Fibroblast of skin of left biceps (primary cell): ENCODE results near the gene ATP13A2.
"Not testable (repeated sequence)": the region's sequence is repeated elsewhere in the genome, so short reads cannot be mapped to it uniquely, and the experiment has no call there.

Experiments
- DNase-seq, 2 experiments: peaks; one replicate each; pipeline ENCODE4 v3.0.0-alpha.2; 2013; ENCODE audit warnings: low read depth in 2 of 2

The ATP13A2 gene

DNA sequence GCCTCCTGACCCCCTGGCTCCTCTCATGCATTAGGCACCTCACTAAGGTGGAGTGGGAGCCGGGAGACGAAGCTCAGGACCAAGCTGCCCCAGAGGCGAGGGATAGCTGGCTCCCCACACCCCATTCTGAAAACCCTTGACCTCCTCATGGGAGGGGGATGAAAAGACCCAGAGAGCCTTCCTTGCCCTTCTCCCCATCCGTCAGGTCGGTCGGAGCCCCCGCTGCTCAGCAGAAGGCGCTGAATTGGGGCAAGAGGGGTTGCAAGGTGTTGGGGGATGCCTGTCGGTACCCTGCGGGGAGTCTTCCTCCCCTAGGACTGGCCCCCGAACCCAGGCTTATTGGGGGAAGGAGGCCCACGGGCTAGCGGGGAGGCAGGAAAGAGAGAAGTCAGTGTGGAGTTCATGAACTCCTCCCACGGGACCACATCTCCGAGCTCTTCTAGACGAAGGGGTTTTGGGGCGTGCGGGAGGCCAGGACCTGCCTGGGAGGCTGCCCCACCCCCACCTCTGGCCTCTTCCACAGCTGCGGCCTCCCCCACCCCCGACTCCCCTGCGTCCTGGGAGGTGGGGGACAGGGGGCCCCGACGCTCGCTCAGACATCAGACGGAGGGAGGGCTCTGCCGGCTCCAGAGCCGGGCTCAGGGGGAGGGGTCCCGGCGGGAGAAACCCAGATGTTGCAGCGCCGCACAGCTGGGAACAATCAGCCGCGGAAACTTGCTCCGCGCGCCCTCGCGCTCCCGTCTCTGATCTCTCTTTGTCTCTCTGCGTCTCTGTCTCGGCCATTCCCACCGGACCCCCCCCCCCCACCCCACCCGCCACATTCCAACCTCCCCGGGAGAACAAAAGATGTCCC, 32.0 kb downstream of the ATP13A2 start:
- peak in 1 of 2 experiments; percentile 28 for DNase-seq

DNA sequence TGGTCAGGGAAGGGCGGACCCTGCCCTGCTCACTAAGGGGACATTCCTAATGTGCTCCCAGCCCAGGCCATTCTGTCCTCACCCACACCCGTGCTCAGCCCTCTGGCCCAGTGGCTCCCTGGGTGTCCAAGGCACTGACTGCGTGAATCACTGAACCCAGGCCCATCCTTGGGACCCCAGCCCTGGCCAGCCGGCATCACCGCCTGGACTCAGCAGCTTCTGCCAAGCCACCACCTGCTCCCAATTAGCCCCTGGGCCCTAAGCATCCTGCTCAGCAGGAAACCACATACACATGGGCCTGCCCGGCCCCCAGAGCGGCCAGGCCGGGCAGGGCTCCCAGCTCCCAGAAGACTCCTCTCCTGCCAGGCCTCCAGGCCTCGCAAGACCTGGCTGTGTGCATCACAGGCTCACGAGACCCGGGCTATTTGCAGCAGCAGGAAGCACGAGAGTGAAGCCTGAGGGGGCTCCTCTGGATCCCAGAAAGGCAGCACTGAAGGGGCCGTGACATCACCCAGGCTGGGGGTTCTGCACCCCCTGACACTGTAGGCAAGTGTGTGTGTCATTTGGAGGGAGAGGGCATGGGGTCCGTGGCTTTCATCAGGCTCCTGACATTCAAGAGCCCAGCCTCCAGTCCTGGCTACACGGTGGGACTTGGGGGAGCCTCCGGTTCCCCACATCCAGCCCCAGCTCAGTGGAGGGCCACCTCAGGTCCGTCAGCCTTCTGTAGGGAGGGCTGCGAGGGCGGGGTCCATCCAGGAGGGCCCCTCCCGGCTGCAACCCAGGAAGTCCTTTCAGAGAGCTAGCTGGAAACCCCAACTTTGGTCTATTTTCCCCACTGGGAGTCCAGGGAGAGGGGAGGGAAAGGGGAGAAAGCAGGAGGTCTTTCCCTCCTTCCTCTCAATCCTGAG, 32.9 kb downstream of the ATP13A2 start:
- peak; percentile 57 to 69 for DNase-seq

DNA sequence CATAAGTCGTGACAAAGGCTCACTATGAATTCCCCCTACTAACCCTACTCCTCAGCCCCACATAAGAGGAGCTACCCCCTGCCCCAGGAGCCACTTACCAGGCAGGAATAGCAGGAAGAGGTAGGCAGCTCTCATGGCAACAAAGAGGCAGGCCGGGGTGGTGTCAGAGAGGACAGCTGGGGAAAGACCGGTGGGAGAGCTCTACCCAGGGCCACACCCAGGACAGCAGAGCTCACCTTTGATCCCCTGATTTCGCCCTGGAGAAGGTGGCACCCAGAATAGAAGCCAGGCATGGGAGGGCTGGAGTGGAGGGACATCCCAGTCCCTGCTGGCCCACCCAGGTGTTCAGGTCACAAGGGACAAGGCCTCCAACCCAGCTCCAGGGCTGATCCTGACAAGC, 33.6 kb downstream of the ATP13A2 start:
- no peak for DNase-seq

DNA sequence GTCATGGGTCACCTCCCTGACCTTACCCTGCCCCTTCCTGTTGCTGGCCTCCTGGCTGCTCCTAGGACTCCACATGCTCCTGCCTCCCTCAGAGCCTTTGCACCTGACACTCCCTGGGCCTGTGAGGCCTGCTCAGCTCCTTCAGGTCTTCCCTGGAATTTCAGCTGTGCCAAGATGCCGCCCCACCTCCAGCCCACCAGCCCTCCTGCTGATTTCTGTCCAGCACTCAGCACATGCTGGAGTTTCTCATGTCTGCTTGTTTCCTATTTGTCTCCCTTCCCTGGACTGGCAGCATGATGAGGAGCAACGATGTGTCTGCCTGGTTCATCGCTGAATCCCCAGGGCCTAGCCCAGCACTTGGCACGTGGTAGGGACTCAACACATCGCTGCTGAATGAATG, 34.4 kb downstream of the ATP13A2 start:
- DNase-seq: no peak

DNA sequence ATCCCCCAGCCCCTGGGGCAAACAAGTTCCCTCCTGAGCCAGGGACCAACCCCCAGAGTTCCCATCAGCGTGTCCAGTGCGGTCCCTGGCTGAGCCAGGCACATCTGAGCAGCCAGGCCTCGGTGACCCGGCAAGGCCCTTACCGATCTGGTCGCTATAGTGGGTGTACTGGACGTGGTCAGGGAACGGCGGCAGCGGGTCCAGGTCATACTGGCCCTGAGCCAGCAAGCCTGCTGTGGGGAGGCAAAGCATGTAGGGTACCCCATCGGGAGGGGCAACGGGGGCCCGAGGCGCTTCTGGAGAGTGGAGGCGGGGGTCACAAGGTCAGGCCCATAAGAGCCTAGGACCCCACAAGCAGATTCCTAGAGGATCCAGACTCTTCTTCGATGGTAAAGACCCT, 34.8 kb downstream of the ATP13A2 start:
- DNase-seq: no peak

DNA sequence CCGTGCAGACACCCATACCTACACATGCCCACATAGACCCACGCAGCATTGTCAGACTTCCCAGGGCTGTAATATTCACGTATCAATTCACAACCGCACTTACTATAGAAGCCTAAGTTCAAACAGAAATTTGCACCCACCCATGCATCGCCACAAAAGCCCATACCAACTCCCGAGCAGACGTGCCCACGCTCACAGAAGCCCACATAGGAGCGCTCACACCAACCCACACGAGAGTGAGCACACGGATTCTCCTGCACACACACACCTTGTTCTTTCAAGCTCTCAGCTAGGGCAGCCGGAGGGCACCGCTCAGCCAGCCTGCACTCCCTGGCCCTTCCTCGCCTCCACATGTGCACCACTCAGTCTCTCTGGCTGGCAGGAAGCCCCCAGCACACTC, 35.9 kb downstream of the ATP13A2 start:
- no peak for DNase-seq

DNA sequence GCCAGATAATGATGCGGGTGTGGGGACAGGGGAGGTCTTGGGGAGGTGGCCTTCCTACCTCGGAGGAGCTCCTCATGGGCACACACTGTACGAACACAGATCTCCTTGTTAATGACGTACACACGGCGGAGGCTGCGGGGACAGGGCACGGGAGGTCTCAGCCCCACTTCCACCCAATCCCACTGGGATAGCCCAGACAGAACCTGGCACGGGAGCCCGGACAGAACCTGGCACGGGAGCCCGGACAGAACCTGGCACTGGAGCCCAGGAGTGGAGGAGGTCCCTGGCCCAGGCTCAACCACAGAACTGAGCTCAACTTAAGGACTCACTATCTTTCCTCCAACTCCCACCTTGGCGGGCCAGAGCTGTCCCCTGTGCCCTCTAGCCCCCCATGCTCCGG, 36.5 kb downstream of the ATP13A2 start:
- DNase-seq: no peak

DNA sequence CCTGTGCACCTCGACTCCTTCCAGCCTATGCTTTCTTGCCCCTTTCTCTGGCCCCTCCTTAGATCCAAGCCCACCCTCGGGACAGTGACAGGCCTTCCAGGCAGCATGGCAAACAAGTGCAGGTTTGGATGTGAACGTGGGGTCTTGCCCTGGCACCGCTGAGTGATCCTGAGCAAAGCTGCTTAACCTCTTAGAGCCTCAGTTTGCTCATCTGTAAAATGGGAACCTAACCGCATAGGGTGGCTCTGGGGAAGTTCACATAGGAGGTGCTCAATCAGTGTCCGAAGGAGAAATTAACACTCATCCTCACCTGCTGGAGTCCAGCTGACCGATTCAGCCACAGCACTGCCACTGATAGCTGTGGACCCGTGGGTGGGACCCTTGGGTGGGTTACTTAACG, 38.5 kb downstream of the ATP13A2 start:
- no peak for DNase-seq

DNA sequence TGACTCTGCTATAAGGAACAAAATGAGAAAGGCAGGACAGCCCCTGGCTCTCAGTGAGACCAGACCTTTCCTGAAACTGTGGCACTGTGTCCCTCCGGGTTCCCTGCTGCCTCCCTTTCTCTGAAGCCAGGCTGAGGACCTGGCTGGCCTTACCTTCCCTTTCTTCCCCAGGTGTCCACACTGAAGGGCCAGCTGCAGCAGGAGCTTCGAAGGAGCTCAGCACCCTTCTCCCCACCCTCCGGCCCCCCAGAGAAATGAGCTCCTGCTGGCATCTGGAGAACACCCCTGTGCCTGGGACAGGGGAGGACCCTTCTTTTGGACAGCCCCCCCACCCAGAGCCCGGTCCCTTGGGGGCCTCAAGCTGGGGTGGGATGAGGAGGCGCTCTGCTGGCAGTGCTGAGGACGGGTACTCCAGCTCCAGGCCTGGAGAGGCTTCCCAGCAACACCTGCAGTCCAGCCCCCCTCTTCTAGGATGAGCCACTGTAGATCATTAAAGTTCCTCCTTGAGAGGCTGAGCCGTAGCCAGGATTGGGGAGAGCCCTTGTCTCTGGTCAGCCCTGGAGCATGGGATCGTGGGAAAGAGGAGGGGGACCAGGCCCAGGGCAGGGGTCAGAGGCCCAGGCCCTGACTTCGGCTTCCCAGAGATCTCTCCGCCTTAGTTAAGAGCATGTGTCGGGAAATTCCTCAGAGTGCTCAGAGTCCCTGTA, 39.4 kb downstream of the ATP13A2 start:
- DNase-seq: no peak

DNA sequence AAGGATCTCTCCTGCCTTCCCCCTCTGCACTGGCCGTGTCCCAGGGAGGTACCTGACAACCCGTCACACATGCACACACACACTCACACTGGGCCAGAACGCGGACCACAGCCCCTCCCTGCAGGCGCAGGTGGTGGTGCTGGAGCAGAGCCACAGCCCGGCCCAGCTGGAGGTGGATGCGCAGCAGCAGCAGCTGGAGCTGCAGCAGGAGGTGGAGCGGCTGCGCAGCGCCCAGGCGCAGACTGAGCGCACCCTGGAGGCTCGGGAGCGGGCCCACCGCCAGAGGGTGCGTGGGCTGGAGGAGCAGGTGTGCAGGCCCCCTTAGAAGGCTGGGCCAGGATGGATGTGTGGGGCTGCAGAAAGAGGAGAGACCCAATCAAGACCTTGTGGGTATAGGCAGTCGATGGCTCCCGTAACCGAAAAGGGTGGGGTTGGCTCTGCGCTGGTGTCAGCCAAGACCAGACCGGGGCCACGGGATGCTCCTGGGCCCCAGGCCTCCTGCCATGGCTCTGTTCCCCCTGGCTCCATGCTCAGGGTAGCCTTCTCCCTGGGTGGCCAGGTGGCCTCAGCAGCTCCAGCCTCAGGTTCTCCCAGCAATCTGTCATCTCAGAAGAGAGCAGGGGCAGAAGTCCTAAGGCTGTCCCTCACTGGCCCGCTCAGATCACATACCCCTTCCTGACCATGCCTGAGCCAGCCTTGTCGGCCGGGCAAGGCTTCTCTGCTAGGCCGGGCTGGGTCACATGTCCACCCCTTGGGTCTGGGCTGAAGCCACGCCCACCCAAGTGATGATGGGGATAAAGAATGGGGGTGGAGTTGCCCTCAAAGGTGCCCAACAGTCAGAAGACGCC, 40.2 kb downstream of the ATP13A2 start:
- DNase-seq: no peak

DNA sequence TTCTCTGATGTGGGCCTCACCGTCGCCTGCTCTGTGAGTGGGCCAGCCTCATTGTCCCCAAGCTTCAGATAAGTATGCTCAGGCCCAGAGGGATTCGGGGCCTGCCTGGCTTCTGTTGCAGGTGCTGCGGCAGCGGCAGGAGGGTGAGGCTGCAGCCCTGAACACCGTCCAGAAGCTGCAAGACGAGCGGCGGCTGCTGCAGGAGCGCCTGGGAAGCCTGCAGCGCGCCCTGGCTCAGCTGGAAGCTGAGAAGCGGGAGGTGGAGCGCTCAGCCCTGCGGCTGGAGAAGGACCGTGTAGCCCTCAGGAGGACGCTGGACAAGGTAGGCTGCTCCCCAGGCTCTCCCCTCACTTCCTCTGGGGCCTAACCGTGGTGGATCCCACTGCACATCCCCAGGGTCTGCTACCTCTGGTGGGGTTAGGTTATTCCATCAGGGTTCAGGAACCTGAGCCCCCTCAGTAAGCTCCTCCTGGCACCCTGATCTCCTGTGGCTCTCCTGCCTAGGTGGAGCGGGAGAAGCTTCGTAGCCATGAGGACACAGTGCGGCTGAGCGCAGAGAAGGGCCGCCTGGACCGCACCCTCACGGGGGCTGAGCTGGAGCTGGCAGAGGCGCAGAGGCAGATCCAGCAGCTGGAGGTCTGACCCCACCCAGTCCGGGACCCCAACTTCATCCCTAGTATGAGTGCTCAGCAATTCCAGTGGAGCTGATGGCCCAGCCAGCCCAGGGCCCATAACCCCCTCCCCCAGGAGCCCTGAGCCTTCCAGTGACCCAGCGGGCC, 41.4 kb downstream of the ATP13A2 start:
- DNase-seq: no peak

DNA sequence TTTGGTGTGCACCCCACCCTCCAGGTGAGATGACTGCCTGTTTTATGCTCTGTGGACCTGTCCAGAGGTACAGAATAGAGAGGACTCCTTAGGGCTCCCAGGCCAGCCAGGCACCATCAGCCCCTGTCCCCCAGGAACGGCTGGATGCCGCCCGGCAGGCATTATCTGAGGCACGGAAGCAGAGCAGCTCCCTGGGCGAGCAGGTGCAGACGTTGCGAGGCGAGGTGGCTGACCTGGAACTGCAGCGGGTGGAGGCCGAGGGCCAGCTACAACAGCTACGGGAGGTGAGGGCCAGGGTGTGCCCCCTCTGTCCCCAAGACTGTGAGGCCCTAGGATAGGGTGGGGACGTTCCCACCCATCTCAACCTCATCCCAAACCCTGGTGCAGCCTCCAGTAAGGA, 42.1 kb downstream of the ATP13A2 start:
- no peak for DNase-seq

DNA sequence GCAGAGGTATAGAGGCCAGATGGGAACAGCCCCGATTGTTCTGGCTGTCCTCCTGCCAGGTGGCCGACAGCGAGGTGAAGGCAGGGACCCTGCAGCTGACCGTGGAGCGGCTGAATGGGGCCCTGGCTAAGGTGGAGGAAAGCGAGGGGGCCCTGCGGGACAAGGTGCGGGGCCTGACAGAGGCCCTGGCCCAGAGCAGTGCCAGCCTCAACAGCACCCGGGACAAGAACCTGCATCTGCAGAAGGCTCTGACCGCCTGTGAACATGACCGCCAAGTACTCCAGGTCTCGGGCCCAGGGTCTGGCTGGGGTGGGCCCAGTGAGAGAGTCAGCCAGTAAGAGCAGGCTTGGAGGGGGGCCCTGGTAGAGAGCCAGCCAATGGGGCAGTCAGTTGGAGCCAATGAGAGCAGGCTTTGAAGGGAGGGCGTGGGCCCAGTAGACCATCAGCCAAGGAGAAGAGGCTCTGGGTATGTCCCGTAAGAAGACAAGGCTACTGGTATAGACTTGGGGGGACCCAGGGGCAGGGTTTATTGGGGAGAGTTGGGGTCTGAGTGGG, 42.6 kb downstream of the ATP13A2 start:
- DNase-seq: no peak

DNA sequence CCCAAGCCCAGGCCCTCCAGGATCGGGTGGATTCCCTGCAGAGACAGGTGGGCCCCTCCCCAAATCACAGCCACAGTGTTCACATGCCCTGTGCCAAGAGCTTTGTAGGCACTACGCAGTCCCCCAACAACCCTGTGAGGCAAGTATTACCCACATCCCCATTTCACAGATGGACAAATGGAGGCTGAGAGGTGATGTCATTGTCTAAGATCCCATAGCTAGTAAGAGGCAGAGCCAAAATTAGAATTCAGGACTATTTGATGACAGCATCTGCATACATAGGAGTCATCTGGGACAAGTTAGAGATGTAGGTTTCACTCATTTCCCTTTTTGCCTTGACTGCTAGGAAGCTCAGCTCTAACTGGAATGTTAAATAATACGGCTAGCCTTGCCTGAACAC, 43.4 kb downstream of the ATP13A2 start:
- DNase-seq: no peak

DNA sequence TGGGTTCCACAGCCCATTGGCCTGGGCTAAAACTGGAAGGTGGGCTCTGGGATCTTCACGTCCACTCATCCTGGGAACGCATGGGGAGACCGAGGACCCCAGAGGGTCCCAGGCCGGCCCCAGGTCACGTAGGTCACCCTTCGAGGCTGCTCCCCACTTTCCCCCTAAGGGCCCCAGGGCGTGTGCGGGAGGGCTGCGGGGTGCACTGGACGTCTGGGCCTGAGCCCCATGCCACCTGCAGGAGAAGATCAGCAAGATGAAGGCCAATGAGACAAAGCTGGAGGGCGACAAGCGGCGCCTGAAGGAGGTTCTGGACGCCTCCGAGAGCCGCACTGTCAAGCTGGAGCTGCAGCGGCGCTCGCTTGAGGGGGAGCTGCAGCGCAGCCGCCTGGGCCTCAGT, 43.8 kb downstream of the ATP13A2 start:
- no peak for DNase-seq

DNA sequence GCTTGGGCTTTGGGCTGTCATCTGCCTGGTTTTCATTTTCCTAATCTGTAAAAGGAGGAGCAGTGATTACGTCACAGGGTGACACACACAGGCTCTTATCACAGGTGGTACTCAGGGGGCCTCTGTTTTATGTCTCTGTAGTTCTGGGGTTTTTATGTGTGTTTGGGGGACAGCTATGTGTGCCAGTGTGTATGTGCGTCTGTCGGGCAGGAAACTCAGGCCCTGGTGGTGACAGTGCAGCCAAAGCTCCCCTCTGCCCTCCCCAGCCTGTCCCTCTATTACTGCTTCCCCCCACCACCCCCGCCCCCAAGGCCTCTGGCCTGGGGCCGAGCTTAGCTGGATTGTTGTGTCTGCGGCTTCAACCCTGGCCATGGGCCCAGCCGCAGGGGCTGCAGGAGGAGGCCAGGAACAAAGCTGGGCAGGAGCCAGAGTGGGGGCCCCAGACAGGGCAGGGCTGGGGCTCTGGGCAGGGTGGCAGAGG, 44.6 kb downstream of the ATP13A2 start:
- DNase-seq: peak; percentile 65 to 74

DNA sequence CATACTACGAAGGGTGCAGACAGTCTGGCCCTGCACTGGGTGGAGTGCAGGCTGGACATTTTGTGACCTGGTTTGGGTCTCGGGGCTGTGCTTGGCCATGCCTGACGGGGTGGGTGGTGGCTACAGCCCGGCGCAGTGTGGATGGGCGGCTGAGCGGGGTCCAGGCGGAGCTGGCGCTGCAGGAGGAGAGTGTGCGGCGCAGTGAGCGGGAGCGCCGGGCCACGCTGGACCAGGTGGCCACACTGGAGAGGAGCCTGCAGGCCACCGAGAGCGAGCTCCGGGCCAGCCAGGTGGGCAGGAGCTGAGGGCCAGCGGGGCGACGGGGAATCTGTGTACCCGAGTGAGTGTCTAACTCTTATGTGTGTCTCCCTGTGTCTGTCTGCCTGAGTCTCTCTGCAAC, 45.4 kb downstream of the ATP13A2 start:
- no peak for DNase-seq

DNA sequence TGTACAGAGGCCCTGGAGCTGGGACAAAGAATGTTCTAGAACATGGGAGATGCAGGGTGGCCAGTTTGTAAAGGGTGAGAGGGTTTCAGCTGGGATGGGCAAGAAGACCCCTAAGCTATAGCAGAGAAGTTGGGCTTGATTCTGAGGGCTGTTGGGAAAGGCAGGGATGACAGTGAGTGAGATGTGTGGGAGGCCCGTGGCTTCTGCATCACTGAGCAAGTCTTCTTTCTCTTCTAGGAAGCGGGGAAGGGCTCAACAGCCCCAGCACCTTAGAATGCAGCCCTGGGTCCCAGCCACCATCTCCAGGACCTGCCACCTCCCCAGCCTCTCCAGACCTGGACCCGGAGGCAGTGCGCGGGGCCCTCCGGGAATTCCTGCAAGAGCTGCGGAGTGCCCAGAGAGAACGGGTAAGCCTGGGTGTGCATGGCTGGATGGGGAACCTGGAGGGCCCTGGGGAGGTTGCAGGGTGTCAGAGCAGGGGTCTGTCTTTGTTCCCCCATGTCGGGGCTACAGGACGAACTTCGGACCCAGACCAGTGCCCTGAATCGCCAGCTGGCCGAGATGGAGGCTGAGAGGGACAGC, 46.2 kb downstream of the ATP13A2 start:
- DNase-seq: no peak

DNA sequence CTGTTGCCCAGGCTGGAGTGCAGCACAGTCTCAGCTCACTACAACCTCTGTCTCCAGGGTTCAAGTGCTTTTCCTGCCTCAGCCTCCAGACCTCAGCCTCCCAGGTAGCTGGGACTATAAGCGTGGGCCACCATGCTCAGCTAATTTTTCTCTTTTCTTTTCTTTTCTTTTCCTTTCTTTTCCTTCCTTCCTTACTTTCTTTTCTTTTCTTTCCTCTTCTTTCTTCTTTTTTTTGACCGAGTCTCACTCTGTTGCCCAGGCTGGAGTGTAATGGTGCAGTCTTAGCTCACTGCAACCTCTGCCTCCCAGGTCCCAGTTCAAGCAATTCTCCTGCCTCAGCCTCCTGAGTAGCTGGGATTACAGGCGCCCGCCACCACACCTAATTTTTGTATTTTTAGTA, 47.6 kb downstream of the ATP13A2 start:
- not testable (repeated sequence) for DNase-seq
